Activated B cell treated with CpG ODN at 0.5 μM for 24 hours (primary cell): ENCODE measurements around the gene RNF151. TPM values are rescaled to one million over a fixed set of nuclear protein-coding genes. Genes with fewer than 3 reads are reported as not detected.

Source experiments
- ATAC-seq: fragments of 200-7000 bp; cut with Tn5 transposase; one replicate; pipeline ENCODE4 v1.10.0; 2021; ENCODE audit warnings: low read depth, mild to moderate bottlenecking, moderate library complexity
- CTCF ChIA-PET: fragments of 350-600 bp; sonication (Branson Sonifier 250); formaldehyde crosslinking; loops from one replicate; lab custom pipeline; 2021; ENCODE audit warnings: antibody characterized with exemption; lab: Charles Lee
- POLR2A ChIA-PET: fragments of 350-600 bp; sonication (Branson Sonifier 250); formaldehyde crosslinking; loops from one replicate; lab custom pipeline; 2021; ENCODE audit warnings: antibody characterized with exemption; lab: Charles Lee
- DNase-seq: peaks from one replicate; pipeline ENCODE4 v3.0.0; 2022
- H3K27ac Mint-ChIP-seq: one replicate; pipeline ENCODE4 v1.8.0; 2020; ENCODE audit warnings: mixed read lengths
- H3K27me3 Mint-ChIP-seq: one replicate; pipeline ENCODE4 v1.8.0; 2021; ENCODE audit warnings: mixed read lengths
- H3K36me3 Mint-ChIP-seq: one replicate; pipeline ENCODE4 v1.8.0; 2021; ENCODE audit warnings: low read depth, mixed read lengths
- H3K4me1 Mint-ChIP-seq: one replicate; pipeline ENCODE4 v1.8.0; 2021; ENCODE audit warnings: mixed read lengths
- H3K4me3 Mint-ChIP-seq: one replicate; pipeline ENCODE4 v1.8.0; 2020; ENCODE audit warnings: mild to moderate bottlenecking, mixed read lengths
- H3K9me3 Mint-ChIP-seq: one replicate; pipeline ENCODE4 v1.8.0; 2020; ENCODE audit warnings: mixed read lengths
- CTCF ChIP-seq: fragments of 200-600 bp; IDR thresholded peaks from one replicate; pipeline ENCODE4 v1.8.0; 2022; ENCODE audit warnings: antibody characterized with exemption, mild to moderate bottlenecking
- intact Hi-C: fragments of 100-400 bp; cut with micrococcal nuclease; formaldehyde crosslinking; loops from one replicate; pipeline ENCODE4 v1.15.1; 2024
- total RNA-seq: library from RNA; stranded (reverse); gene quantifications from 2 replicates; pipeline ENCODE4 v1.2.3, GENCODE V29; 2022

The RNF151 gene
- total RNA-seq, 1 donor from 2014 or later: not detected

- ATAC-seq (no peak), DNase-seq (no peak)
- TF ChIP-seq CTCF: no peak
- CTCF ChIA-PET: interaction anchor here (1.2 kb wide), 1 partner anchor 10 kb away, joined by 3 read pairs; no protein-coding TSS in a partner anchor
- POLR2A ChIA-PET: interaction anchor here (1.5 to 21.9 kb wide), 6 partner anchors 10 to 174 kb away, joined by 5 to 351 read pairs (median 12); partner anchors contain the start of genes MSRB1, NDUFB10, RNF151 and RPS2
- intact Hi-C loops: no loop called here
- Mint-ChIP-seq H3K36me3 (peaks cover 23% of the 10 kb centered on the region), H3K9me3 (no peaks in the 10 kb centered on the region), H3K4me3 (no peak within 1 kb of the TSS), H3K27me3 (peaks cover 14% of the 10 kb centered on the region), H3K4me1 (peaks cover 23% of the 10 kb centered on the region), H3K27ac (no peak within 1 kb of the TSS)
Measured at GRCh38 chr16:1981398-1981836, 14.8 kb downstream of the RNF151 start, which contains the start of gene NOXO1. Gene NOXO1 (minus strand): TSS chr16:1981469. CDS start chr16:1981179, 290 bp downstream.

GRCh38 chr16:1982013-1982433 is 15.4 kb downstream of the RNF151 start:
- H3K4me1 Mint-ChIP-seq: peaks cover 23% of the 10 kb centered on the region
- POLR2A ChIA-PET: interaction anchor here (0.6 to 21.9 kb wide), 7 partner anchors 9 to 371 kb away, joined by 3 to 351 read pairs (median 9); partner anchors contain the start of genes MSRB1, NDUFB10, RNF151 and RPS2

GRCh38 chr16:1982991-1983543 is 16.4 kb downstream of the RNF151 start:
- H3K27ac Mint-ChIP-seq: peak overlapping the region; percentile 24
- peaks cover 20% of the 10 kb centered on the region for H3K36me3 Mint-ChIP-seq
- intact Hi-C loops: no loop called here
- ATAC-seq: no peak
- TF ChIP-seq CTCF: no peak
- H3K4me1 Mint-ChIP-seq: peaks cover 23% of the 10 kb centered on the region
- H3K27me3 Mint-ChIP-seq: peaks cover 14% of the 10 kb centered on the region
- POLR2A ChIA-PET: interaction anchor here (1.2 to 21.9 kb wide), 7 partner anchors 9 to 172 kb away, joined by 3 to 351 read pairs (median 11); partner anchors contain the start of genes NDUFB10, RNF151, RPS2 and TBL3
- no peaks in the 10 kb centered on the region for H3K9me3 Mint-ChIP-seq
- H3K4me3 Mint-ChIP-seq: peak overlapping the region; percentile 83
- DNase-seq: no peak
- CTCF ChIA-PET: no interaction called here

More at GRCh38 chr16:1982013-1982433, 15.4 kb downstream of the RNF151 start:
- Mint-ChIP-seq H3K4me3 (no peak overlapping the region), H3K27me3 (peaks cover 14% of the 10 kb centered on the region), H3K27ac (no peak overlapping the region), H3K9me3 (no peaks in the 10 kb centered on the region), H3K36me3 (peaks cover 24% of the 10 kb centered on the region)
- CTCF ChIA-PET: interaction anchor here (1.2 kb wide), 1 partner anchor 11 kb away, joined by 3 read pairs; no protein-coding TSS in a partner anchor
- DNase-seq (no peak), ATAC-seq (no peak)
- intact Hi-C loops: no loop called here
- TF ChIP-seq CTCF: no peak

GRCh38 chr16:1983544-1984346 is 17.1 kb downstream of the RNF151 start, which contains the start of gene GFER:
Gene GFER (plus strand): TSS chr16:1984193. CDS start chr16:1984219, 26 bp downstream.
- ATAC-seq (peak; percentile 92), DNase-seq (peak; percentile 80)
- H3K4me3 Mint-ChIP-seq: peak within 1 kb of the TSS; percentile 83
- no peak for TF ChIP-seq CTCF
- H3K27ac Mint-ChIP-seq: peak within 1 kb of the TSS; percentile 35
- peaks cover 14% of the 10 kb centered on the region for H3K27me3 Mint-ChIP-seq
- CTCF ChIA-PET: interaction anchor here (0.8 to 1.2 kb wide), 2 partner anchors 20 to 156 kb away, joined by 3 to 6 read pairs; no protein-coding TSS in a partner anchor
- H3K9me3 Mint-ChIP-seq: no peaks in the 10 kb centered on the region
- peaks cover 16% of the 10 kb centered on the region for H3K36me3 Mint-ChIP-seq
- POLR2A ChIA-PET: interaction anchor here (0.6 to 21.9 kb wide), 8 partner anchors 8 to 657 kb away, joined by 3 to 351 read pairs (median 6); partner anchors contain the start of genes NDUFB10, RNF151, RPS2 and TBL3
- H3K4me1 Mint-ChIP-seq: peaks cover 27% of the 10 kb centered on the region
- intact Hi-C loops: loop anchor here (1.0 kb wide), 3 partner anchors 9 to 19 kb away; partner anchors contain the start of gene RPS2
